Right renal cortex interstitium (tissue), 3 donors: ENCODE results near the gene AATK. TPM values are rescaled to one million over a fixed set of nuclear protein-coding genes. Genes with fewer than 3 reads are reported as not detected.
"Not testable (repeated sequence)": the region's sequence is repeated elsewhere in the genome, so short reads cannot be mapped to it uniquely, and the experiment has no call there.

Experiments used
- DNase-seq, 3 donors: peaks; one replicate each; pipeline ENCODE4 v3.0.0-alpha.2; 2013; ENCODE audit warnings: low read depth in 3 of 3, low spot score in 2 of 3
- polyA plus RNA-seq, 3 donors: library from polyadenylated mRNA; unstranded; fragments of 120-200 nt; gene quantifications; one replicate each; pipeline ENCODE4 v1.2.1, GENCODE V29; 2013; ENCODE audit not compliant: insufficient read length in 3 of 3

The AATK gene
- polyA plus RNA-seq, 3 donors, result 2.9 to 3.9 (median 3.1) TPM

DNA sequence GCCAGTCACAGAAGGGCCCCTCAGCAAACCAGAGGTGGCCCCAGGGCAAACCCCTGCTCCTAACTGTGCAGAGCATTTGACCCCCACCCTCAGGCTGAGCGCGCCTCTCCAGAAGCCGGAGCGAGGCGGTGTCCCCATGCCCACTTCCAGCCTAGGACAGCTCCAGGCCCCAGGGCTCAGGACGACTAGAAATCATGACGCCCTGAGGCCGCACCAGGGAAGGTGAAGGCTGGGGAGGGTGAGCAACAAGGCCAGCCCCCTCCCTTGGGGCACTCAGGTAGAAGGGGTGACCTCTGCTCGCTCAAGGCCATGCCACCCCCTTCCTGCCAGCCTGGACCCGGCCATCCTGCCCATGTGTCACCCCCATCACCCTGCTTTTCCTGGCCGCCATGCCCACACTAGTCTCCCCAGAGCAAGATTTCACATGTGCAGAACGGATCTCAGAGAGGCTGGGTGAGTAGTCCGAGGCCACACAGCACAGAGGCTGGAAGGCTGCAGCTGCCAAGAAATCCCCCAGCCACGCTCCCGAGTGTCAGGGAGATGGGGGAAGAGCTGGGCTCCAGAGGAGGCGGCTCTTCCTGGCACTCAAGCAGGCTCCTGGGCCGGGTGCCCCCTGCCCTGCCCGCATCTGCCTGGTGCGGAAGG lies 2.8 kb downstream of the AATK start:
- no peak for DNase-seq

DNA sequence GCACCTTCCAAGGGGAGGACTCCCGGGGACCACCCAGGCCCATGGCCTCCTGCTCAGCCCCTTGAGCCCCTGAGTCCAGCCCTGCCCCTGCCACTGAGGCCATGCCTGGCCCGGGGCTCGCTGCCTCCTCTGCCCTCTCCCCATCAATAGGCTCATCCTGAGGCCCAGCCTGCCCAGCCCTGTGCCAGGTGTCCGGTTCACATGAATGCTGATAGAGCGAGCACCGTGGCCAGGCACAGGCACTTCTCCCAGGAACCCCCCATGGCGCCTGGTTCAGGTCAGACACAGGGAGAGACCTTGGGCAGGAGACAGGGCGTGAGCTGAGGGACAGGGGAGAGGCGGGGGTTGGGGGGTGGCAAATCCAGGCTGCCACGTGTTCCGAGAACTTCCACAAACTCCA lies 3.5 kb downstream of the AATK start:
- DNase-seq, result no peak

DNA sequence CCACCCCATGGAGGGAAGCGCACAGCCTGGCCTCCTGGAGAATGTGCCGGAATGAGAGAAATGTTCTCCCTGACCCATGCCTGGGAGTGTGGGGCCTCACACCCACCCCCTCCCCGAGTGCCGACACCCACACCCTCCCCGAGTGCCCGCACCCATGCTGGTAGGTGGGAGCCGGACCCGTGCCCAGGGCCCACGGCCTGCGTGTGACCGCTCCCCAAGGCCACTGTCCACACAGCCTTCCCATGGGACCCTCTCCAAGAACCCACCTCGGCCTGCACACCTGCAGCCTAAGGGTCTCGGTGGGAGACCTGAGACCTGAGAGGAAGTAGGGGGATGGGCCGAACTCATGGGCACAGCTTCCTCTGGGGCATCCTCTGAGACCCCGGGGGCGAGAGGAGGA lies 4.0 kb downstream of the AATK start:
- no peak for DNase-seq

DNA sequence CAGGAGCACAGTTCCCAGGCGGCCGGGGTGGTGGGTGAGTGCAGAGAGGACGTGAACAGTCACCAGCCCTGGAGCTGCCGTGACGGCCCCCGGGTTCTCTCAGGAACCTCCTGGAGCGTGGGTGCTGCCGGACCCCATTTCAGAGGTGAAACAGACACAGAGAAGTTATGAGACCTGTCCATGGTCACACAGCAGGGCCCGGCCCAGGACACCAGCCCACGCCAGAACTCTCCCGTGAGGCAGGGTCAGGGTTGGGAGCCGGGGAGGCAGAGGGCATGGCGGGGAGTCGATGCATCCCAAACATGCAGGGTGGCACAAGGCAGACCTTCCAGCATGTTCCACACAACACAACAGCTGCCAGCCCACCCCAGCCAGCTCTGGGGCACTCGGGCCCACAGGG lies 4.5 kb downstream of the AATK start:
- no peak for DNase-seq

DNA sequence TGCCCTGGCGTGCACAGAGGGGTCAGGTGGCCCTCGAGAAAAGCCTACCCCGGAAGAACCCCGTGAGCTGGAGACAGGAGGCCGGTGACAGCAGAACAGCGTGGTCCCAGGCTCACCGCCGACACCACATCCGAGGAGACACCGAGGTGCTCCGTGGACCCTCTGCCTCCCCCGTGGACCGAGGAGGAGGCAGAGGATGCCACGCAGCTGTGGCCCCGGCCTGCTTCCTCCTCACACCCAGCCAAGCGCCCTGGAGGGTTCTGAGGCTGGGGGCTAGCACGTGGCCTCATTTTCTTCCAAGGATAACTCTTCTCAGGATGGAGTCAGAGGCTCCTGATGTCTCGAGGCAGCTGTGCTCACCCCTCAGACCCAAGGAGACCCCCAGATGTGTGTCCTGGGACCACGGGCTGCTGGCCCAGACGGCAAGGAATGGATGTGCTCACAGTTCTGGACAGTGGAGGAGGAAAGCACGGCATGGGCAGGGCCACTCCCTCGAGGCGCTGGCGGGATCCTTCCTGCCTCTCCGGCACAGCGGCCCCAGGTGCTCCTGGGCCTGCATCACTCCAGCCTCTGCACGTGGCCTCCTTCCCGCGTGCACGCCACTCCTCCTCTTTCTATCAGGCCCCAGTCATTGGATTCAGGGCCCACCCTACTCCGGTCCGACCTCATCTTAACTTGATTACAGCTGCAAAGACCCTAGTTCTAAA lies 5.1 kb downstream of the AATK start:
- no peak for DNase-seq

DNA sequence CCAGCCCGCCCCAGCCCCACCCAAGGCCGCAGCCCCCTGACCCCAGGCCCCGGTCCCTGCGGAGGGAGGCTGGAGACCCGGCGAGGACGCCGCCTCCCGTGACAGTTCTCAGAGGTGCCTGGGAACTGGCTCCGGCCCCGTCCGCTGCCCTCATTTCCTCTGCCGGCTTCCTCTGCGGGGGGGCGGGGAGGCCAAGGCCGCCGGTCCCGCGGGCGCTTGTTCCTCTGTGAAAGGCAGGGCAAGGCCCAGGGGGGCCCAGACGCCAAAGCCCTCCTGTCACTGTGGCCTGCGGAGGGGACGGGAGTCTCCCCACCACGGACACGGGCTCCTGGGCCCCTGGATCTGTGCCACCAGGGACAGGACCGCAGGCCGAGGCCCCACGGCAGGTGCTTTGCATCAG lies 5.7 kb downstream of the AATK start:
- DNase-seq, result no peak

DNA sequence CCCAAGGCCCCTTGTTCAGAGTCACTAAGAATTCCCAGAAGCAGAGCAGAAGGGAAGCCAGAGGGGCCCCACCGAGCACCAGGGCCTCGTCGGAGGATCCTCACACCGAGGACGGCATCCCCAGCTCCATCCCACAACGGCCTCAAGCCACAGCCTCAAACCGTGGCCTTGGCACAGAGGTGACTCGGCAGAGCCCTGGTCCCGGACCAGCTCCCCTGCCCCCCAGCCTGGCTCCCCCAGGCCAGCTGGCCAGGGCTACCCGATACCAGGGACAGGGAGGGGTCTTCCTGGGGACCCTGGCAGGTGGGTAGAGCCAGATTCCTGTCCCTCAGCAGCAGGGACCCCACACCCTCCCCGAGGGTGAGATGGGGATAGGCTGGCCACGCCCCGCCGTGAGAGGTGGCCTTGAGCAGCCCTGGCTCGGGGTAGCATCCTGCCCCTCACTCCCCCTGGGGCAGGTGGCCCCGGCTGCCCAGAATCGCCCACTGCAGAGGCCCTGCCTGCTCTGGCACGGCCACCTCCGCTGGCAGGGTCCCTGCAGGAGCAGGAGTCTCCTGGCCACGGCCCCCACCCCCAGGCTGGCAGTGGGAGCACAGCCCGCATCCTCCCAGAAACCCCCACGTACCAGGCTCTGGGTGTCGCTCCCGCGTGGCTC lies 6.3 kb downstream of the AATK start:
- no peak for DNase-seq

DNA sequence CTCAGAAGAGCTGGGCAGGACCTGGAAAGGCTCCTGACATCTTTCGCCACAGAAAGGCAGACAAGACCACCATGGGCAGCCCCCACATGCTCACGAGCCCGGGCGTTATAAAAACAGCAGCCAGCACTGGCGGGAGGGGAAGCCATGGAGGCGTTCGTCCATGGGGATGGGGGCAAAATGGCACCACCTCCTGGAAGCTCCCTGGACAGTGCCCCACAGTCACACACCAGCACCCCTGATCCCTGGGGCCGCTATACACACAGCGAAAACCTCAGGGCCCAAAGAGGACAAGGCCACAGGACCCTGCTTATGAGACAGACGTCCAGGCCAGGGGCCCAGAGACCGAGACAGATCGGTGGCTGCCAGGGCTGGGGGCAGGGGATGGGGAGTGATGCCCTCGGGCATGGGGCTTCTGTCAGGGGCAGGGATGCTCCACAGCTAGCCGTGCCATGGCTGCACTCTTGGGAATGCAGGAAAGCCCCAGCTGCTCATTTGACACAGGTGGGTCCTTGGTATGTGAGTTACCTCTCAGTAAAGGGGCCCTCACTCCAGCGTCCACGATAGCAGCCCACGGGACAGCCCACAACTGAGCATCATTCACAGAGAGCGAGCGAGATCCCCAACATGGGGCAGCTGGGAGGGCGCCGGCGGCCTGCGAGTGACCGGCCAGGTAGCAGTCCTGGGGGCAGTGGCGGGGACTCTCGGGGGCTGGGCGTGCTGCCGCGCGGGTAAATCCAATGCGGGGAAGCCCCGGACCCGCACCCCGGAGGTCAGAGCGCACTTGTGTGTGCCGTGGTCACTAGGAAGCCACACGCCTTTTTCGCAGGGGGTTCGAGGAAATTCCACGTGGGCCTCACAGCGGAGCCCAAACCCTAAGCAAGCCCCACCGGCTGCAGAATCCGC lies 7.1 kb downstream of the AATK start:
- no peak for DNase-seq

DNA sequence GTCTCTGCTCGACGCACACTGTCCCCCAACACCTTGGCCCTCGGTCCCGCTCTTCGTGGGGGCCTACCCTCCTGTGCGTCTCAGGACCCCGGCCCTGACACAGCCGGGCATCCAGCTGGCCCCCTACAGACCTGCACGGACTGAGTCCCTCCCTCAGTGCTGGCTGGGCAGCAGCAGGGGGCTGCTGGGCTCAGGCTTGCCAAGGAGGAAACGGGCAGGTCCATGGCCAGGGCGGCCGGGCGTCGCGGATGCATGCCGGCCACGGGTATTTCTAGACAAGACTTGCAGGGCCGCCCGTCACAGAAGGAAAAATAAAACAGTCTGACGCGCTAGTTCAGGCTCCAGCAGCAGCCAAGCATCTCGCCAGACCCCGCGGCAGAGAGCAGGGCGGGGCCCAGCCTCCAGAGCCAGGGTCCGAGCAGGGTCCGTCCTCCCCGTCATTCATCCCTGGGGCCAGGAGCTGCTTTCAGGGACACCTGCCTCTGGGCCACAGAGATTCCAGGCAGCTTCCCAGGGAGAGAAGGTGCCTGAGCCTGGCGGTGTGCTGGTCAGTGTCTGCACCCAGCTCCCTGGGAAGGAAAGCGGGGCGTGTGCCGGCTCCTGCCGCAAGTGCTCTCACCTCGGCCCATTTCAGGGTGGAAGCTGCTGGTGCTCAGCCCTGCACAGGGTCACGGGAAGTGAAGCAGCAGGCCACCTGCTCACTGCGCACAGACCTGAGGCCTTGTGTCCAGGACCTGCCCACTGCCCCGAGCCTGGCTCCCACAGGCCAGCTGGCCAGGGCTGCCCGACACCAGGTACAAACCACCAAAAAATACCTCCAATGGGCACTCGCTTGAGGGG lies 8.0 kb downstream of the AATK start:
- DNase-seq, result no peak

DNA sequence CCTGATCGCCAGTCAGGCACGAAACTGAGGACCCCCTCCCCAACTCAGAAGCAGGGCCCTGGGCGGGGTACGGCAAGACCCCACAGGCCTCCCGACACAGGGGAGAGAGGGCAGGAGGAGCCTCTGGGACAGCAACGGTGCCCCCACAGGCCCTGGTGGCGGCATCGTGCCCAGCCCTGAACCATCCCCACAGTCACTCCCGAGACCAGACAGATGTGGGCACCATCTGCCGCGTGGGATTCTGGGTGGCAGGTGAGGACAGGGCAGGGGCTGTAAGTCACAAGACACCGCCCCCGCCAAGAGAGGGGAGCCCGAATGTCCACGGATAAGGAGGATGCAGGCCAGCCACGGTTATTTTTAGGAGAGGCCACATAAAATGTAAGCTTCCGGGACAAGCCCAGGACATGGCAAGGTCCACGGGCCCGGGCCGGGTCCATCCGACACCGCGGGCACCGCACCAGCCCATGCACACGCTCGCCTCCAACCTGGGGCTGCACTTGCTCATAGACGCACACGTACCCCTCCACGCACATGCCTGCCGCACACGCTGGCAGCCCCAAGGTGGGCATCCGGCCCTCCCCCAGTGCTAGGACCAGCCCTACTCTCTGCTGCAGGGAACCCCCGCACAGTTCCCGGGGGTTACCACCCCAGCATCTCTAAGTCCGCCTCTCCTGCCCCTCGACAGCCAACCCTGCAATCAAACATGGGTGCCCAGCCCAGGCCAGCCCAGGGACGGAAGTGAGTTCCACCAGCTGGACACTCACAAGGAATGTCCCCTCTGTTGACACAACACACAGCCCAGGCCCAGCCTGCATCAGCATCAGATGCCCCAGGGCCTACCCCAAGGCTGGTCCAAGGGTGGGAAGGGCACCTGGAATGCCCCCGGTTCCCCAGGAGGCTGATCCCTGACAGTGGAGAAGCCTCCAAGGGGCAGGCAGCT lies 8.9 kb downstream of the AATK start:
- DNase-seq, result no peak

DNA sequence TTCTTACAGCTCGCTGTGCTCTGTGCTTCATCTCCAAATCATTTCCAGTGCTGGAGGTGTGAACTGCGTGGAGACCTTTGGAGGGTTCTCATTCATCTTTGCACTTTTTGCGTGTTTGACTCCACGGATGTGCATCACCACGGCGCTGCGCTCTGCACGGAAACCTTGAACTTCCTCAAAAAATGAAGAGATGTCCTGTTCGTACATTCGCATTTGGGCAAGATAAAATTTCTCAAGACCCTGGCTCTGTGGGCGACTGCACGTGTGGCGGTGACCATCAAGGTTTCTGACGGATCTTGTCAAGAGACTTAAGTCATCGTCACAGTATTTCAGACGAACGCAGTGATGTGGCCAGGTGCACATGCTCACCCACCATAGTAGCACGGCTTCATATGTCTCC lies 11.1 kb downstream of the AATK start:
- DNase-seq, result no peak

DNA sequence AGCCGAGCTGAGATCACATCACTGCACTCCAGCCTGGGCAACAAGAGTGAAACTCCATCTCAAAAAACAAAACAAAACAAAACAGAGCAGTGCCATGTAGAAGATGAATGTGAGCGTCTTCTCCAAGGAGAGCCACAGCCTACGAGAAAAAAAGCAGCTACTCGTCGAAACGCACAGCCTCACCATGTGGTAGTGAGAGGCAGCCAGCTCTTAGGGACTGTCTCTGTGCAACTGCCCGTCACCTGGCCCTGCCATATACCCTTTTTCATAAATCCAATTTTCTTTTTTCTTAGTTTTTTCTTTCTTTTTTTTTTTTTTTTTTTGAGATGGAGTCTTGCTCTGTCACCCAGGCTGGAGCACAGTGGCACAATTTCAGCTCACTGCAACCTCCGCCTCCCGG lies 12.0 kb downstream of the AATK start:
- not testable (repeated sequence) for DNase-seq

DNA sequence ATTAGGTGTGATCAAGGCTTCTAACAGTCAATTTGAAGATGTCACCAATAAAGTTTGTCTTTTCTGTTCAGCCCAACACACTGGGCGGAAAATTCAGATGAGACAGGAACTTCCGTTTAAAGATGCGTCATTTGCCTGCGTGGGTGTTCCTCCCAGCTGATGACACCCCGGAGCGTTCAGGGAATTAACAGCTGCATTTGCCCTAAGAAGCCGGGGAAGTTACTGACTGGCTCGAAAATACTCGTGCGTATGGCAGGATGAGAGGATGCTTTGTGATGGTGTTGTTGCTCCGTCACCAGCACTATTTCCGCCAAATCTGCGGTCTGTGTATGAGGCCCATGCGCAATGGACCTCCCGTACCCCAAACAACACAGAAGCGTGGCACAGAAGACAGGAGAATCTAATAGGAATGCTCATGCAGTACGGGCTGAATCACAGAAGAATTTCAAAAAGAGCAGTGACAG lies 12.6 kb downstream of the AATK start:
- DNase-seq, result no peak

DNA sequence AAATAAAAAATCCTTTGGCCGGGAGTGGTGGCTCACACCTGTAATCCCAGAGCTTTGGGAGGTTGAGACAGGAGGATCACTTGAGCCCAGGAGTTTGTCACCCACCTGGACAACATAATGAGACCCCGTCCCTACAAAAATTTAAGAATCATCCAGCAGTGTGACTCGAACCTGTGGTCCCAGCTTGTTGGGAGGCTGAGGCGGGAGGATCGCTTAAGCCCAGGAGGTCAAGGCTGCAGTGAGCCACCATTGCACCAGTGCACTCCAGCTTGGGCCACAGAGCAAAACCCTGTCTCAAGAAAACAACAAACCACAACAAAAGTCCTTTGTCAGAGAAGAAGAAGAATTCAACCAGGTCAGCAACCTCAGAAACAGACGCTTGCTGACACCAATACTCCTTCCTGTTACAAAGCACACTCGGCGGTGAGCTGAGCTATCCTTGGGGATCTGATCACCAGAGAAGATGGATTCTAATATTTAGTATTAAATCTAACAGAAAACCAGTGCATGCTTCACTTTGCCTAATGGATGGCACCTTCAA lies 13.7 kb downstream of the AATK start:
- no peak for DNase-seq

DNA sequence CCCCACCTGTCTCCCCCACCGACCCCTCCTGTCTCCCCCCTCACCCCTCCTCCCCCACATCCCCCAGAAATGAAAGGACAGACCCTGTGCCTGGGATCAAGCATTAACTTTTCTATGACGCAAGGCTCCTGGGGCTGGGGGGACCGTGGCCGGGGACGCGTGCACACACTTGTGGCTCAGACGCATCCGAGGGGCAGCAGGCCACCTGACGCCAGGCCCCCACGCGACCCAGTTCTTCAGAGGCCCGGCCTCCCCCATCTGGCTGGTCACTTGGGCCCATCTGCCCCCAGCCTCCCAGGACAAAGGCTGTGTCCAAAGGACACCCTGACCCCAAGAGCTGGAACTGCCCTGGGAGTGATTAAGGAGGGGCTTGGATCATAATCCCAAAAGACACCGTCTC lies 14.7 kb downstream of the AATK start:
- no peak for DNase-seq

DNA sequence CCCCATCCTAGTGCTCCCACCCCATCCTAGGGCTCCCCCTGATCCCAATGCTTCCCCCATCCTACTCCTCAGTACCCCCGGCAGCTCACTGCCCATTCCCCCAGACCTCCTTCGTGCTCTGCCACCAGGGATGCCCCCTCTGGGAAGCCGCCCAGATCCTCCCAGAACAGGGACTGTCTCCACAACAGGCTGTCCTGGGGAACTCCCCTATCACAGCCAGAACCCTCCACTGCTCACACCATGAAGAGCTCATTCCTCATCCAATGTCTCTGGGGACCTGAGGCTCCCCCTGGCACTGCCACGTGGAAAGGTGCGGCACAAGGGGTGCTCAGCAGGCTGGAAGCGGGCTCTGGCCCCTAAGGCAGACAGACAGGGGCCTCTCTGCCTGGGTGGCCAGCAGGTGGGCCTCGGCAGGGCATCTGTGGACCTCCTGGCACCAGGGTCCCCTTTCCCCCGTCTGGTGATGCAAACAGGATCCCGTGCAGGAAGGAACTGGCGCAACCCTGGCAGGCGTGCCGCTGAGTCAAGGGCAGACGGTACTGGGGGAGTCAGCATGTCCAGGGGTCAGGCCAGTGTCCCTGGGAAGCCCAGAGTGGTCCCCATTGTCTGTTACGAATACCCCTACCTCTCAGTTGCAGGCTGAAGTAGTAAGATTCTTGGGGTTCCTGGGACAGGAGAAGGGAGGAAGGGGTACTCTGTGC lies 15.5 kb downstream of the AATK start:
- no peak for DNase-seq

DNA sequence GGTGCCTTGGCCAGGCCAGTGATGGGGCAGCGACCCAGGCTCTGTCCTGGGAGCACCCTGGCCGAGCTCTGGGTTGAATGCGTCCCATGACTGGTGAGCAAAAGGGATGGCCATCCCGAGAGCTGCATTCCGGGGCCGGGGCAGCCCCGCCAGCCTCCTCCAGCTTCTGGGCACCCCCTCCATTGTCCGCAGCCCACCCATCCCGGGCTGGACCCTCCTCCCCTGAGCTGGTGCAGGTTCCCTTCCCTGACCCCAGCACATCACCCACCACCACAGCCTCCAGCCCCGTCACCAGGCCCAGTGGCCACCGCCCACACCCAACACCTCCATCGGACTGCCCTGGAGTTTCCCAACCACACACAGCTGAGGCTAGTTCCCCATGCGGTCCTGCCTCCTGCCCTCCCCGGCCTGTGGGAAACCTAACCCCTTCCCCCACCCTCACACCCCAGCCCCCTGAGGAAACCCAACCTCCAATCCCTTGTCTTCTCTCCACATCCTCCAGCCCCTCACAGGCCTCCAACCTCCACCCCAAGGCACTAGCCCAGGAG lies 17.0 kb downstream of the AATK start:
- DNase-seq, result no peak

DNA sequence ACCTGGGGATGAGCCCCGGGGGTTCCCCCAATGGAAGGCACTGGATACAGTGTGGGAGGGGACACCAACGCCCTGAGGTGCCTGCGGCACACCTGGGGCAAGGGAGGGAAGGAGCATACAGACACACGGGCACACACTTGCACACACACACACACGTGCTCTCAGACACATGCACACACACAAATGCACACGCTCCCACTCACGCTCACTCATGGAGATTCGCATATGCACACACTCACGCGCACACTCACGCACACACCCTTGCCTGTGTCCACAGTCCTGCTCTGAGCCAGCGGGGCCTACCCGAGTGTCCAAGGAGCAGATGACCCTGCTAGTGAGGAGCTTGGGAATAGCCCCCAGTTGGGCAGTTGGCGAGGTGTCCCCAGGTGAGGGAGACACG lies 17.4 kb downstream of the AATK start:
- no peak for DNase-seq
